ENCODE measurements around the gene KRT20. TPM values are rescaled to one million over a fixed set of nuclear protein-coding genes. Genes with fewer than 3 reads are reported as not detected.

Gene KRT20
- not detected for total RNA-seq

DNA sequence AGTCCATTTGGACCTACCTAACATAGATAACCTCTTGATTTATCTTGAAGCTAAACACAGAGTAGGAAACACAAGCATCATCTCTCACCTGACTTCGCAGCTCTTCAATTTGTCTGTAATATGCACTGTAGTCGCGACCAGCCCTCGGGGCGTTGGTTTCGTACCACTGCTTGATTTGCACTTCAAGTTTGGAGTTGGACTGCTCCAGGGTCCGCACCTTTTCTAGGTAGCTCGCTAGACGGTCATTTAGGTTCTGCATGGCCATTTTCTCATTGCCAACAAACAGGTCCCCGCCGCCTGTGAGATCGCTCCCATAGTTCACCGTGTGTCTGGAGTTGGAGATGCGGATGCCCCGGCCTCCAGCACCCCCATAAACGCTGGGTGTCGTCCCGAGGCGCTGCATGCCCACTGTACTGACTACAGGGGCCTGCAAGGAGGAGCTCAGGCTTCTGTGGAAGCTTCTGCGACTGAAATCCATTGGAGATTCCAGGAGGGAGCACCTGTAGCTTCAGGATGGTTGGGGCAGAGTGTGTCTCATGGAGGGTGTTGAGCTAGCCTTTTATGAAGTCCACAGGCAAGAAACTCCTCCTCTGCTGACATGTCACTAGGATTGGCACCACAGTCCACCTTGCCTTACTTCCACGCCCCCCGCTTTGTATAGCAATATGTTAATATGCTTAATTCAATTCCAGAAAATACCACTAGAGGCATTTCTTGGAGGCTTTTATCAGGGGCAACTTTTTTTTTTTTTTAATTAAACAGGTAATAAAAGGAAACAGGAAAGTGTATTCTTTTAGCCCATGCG lies at the start of gene KRT20:
Gene KRT20, minus strand, starts transcription at position 535 of the 805 bp plus-strand sequence. Its CDS starts 57 bp downstream, at position 478.
- H3K27ac ChIP-seq = no peak within 1 kb of the TSS
- H3K27me3 ChIP-seq = no peaks in the 10 kb centered on the region
- no peaks in the 10 kb centered on the region for H3K36me3 ChIP-seq
- 90 to 91% methylated on average over 19 to 23 of the region's 23 CpGs for WGBS, 2 donors
- TF ChIP-seq POLR2A (IDR thresholded peaks at IDR 0.05) = no peak
- TF ChIP-seq EP300 (IDR thresholded peaks at IDR 0.05) = no peak
- TF ChIP-seq CTCF (IDR thresholded peaks at IDR 0.05) = no peak
- no peaks in the 10 kb centered on the region for H3K9me3 ChIP-seq
- H3K4me1 ChIP-seq = no peaks in the 10 kb centered on the region
- no peak within 1 kb of the TSS for H3K4me3 ChIP-seq
- no peak for DNase-seq (ENCODE audit: low spot score in 2 of 2)

GRCh38 chr17:40932608-40933007 lies 47.6 kb upstream of the KRT20 start:
- H3K27ac ChIP-seq = no peak overlapping the region
- H3K9me3 ChIP-seq = no peaks in the 10 kb centered on the region
- H3K4me3 ChIP-seq = no peak overlapping the region
- H3K27me3 ChIP-seq = no peaks in the 10 kb centered on the region
- H3K4me1 ChIP-seq = no peaks in the 10 kb centered on the region
- 56 to 80% methylated on average over 2 of the region's 2 CpGs for WGBS, 2 donors
- no peak for TF ChIP-seq CTCF (IDR thresholded peaks at IDR 0.05)
- no peak for TF ChIP-seq POLR2A (IDR thresholded peaks at IDR 0.05)
- TF ChIP-seq EP300 (IDR thresholded peaks at IDR 0.05) = no peak
- no peak for DNase-seq (ENCODE audit: low spot score in 2 of 2)
- H3K36me3 ChIP-seq = no peaks in the 10 kb centered on the region

GRCh38 chr17:40931311-40931710 lies 46.3 kb upstream of the KRT20 start:
- no peak for DNase-seq (ENCODE audit: low spot score in 2 of 2)

GRCh38 chr17:40926341-40926740 lies 41.3 kb upstream of the KRT20 start:
- no peak for DNase-seq (ENCODE audit: low spot score in 2 of 2)
- H3K27me3 ChIP-seq = no peaks in the 10 kb centered on the region
- H3K27ac ChIP-seq = no peak overlapping the region
- TF ChIP-seq EP300 (IDR thresholded peaks at IDR 0.05) (no peak), POLR2A (IDR thresholded peaks at IDR 0.05) (no peak), CTCF (IDR thresholded peaks at IDR 0.05) (no peak)
- H3K36me3 ChIP-seq = no peaks in the 10 kb centered on the region
- H3K4me3 ChIP-seq = no peak overlapping the region
- WGBS, 2 donors = 59 to 74% methylated on average over 8 of the region's 8 CpGs
- peaks cover 0 to 13% (median 0%) of the 10 kb centered on the region in 4 donors for H3K4me1 ChIP-seq
- no peaks in the 10 kb centered on the region for H3K9me3 ChIP-seq

More at GRCh38 chr17:40931311-40931710, 46.3 kb upstream of the KRT20 start:
- 44 to 67% methylated on average over 3 of the region's 3 CpGs for whole genome bisulfite sequencing, 2 donors
- no peaks in the 10 kb centered on the region for H3K9me3 ChIP-seq
- no peak overlapping the region for H3K27ac ChIP-seq
- no peaks in the 10 kb centered on the region for H3K4me1 ChIP-seq
- H3K4me3 ChIP-seq = no peak overlapping the region
- H3K36me3 ChIP-seq = no peaks in the 10 kb centered on the region
- H3K27me3 ChIP-seq = no peaks in the 10 kb centered on the region
- TF ChIP-seq POLR2A (IDR thresholded peaks at IDR 0.05) (no peak), EP300 (IDR thresholded peaks at IDR 0.05) (no peak), CTCF (IDR thresholded peaks at IDR 0.05) (no peak)

- no peaks in the 10 kb centered on the region for H3K9me3 ChIP-seq
- no peak overlapping the region for H3K4me3 ChIP-seq
- peak; percentile 21 to 68 for DNase-seq (ENCODE audit: low spot score in 2 of 2)
- WGBS, 2 donors = 12 to 32% methylated on average over 2 of the region's 2 CpGs
- TF ChIP-seq CTCF (IDR thresholded peaks at IDR 0.05) (no peak), EP300 (IDR thresholded peaks at IDR 0.05) (peak in 1 of 2 donors; percentile 53)
- peaks cover 0 to 13% (median 0%) of the 10 kb centered on the region in 4 donors for H3K4me1 ChIP-seq
- no peaks in the 10 kb centered on the region for H3K36me3 ChIP-seq
- peak overlapping the region in 2 of 4 donors; percentile 79 to 81 for H3K27ac ChIP-seq
- no peaks in the 10 kb centered on the region for H3K27me3 ChIP-seq
Observed at GRCh38 chr17:40922239-40922638, 37.2 kb upstream of the KRT20 start.
